Large intestine (tissue), 12 donors: ENCODE measurements around the gene PLXNA2. TPM values are rescaled to one million over a fixed set of nuclear protein-coding genes. Genes with fewer than 3 reads are reported as not detected.

ENCODE experiments used
- DNase-seq, 2 donors: peaks; one replicate each; pipeline versions ENCODE4 v3.0.0 to v3.0.0-alpha.2; 2013
- H3K27ac ChIP-seq: one replicate; pipeline ENCODE4 v1.5.1; 2013; ENCODE audit warnings: low read length
- H3K27me3 ChIP-seq: 2 replicates; pipeline ENCODE4 v1.6.1; 2013; ENCODE audit warnings: low read length; ENCODE audit not compliant: control insufficient read depth, insufficient read depth
- H3K36me3 ChIP-seq: 2 replicates; pipeline ENCODE4 v1.6.1; 2013; ENCODE audit warnings: low read length; ENCODE audit not compliant: control insufficient read depth, insufficient read depth
- H3K4me1 ChIP-seq: one replicate; pipeline ENCODE4 v1.6.1; 2013; ENCODE audit warnings: low read length; ENCODE audit not compliant: control insufficient read depth, insufficient read depth
- H3K4me3 ChIP-seq: one replicate; pipeline ENCODE4 v1.5.1; 2013; ENCODE audit warnings: low read length
- H3K9me3 ChIP-seq: one replicate; pipeline ENCODE4 v1.6.1; 2013; ENCODE audit warnings: mild to moderate bottlenecking, low read depth, low read length, moderate library complexity; ENCODE audit not compliant: control insufficient read depth
- WGBS: methylation state at CpG from one replicate; pipeline ENCODE4 v1.1.5; 2013; ENCODE audit warnings: low lambda C conversion rate; ENCODE audit not compliant: insufficient coverage; 5-methylcytosine and 5-hydroxymethylcytosine counted together
- long read RNA-seq, 11 donors: transcript quantifications; one replicate each; lab custom pipeline, GENCODE V29; 2026
- polyA plus RNA-seq: library from polyadenylated mRNA; unstranded; fragments of 120-200 nt; gene quantifications from one replicate; pipeline ENCODE4 v1.2.1, GENCODE V29; 2013

PLXNA2 gene, protein sequence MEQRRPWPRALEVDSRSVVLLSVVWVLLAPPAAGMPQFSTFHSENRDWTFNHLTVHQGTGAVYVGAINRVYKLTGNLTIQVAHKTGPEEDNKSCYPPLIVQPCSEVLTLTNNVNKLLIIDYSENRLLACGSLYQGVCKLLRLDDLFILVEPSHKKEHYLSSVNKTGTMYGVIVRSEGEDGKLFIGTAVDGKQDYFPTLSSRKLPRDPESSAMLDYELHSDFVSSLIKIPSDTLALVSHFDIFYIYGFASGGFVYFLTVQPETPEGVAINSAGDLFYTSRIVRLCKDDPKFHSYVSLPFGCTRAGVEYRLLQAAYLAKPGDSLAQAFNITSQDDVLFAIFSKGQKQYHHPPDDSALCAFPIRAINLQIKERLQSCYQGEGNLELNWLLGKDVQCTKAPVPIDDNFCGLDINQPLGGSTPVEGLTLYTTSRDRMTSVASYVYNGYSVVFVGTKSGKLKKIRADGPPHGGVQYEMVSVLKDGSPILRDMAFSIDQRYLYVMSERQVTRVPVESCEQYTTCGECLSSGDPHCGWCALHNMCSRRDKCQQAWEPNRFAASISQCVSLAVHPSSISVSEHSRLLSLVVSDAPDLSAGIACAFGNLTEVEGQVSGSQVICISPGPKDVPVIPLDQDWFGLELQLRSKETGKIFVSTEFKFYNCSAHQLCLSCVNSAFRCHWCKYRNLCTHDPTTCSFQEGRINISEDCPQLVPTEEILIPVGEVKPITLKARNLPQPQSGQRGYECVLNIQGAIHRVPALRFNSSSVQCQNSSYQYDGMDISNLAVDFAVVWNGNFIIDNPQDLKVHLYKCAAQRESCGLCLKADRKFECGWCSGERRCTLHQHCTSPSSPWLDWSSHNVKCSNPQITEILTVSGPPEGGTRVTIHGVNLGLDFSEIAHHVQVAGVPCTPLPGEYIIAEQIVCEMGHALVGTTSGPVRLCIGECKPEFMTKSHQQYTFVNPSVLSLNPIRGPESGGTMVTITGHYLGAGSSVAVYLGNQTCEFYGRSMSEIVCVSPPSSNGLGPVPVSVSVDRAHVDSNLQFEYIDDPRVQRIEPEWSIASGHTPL (N-terminal part only)
- 11.7 TPM for polyA plus RNA-seq
- long read RNA-seq, donor 1, partial matches to known transcripts, result 0 of 1 reads
- long read RNA-seq, donor 1, other reads (novel, unspliced or antisense), result 0 of 1 reads
- long read RNA-seq, donor 2, result 0 reads
- long read RNA-seq, donor 3, result 0 reads
- long read RNA-seq, donor 4, result 0 reads
- long read RNA-seq, donor 5, full-length matches to known transcripts, result 3 of 3 reads
- long read RNA-seq, donor 5, partial matches to known transcripts, result 0 of 3 reads
- long read RNA-seq, donor 5, other reads (novel, unspliced or antisense), result 0 of 3 reads
- long read RNA-seq, donor 6, full-length matches to known transcripts, result 1 of 1 reads
- long read RNA-seq, donor 6, partial matches to known transcripts, result 0 of 1 reads
- long read RNA-seq, donor 6, other reads (novel, unspliced or antisense), result 0 of 1 reads
- long read RNA-seq, donor 7, partial matches to known transcripts, result 5 of 6 reads
- long read RNA-seq, donor 7, other reads (novel, unspliced or antisense), result 0 of 6 reads
- long read RNA-seq, donor 8, result 0 reads
- long read RNA-seq, donor 9, result 0 reads
- long read RNA-seq, donor 10, partial matches to known transcripts, result 0 of 1 reads
- long read RNA-seq, donor 10, other reads (novel, unspliced or antisense), result 0 of 1 reads
- long read RNA-seq, donor 11, result 0 reads

DNA sequence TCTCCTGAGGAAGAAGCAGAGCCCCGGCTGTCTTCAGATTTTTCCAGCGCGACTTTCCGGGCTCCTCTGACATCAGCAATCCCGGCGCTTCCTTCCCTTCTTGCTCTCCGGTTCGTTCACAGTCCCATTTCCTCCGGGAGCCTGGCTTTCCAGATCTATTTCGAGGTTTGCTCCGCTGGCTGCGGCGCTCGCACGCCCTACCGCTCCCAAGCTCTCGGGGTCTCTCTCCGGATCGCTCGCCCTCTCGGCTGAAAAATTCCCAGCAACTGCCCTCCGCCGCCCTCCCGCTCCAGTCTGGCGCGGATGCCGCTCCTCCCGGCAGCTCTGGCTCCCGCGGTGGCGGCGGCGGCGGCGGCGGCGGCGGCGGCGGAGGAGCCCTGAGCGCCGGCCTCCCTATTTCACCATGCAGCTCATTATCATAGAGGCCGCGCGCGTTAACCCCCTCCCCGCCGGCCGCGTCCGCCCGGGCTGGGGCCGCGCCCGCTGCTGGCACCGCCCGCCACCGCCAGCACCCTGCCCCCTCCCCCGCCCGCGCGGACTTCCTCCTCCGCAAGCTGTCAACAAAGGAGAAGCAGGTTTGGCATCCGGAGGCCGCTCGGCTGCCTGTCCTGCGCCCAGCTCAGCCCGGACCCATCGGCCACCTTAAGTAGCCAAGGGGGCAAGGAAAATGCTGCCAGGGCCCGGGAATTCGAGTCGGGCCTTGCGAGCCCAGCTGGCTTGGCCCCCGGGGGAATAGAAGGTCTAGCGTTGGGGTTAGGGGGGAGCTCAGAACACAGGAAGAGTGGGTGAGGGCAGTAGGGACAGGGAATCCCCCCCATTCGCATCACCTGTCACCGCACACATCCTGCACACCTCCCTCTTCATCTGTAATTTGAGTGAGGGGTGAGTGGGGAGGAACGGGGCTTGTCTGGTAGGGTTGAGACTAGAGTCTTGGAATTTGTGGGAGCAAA lies at the start of gene PLXNA2:
TSS of gene PLXNA2 (minus strand) at position 418 of the 950 bp plus-strand sequence. CDS start 26,462 bp downstream, outside the sequence.
- Histone ChIP-seq H3K9me3 (no peaks in the 10 kb centered on the region), H3K27me3 (peaks cover 32% of the 10 kb centered on the region), H3K4me1 (peaks cover 29% of the 10 kb centered on the region), H3K4me3 (peak within 1 kb of the TSS; percentile 75), H3K27ac (peak within 1 kb of the TSS; percentile 62), H3K36me3 (no peaks in the 10 kb centered on the region)
- WGBS, result 33% methylated on average over 1 of the region's 78 CpGs
- DNase-seq, result peak in 1 of 2 donors; percentile 85

DNA sequence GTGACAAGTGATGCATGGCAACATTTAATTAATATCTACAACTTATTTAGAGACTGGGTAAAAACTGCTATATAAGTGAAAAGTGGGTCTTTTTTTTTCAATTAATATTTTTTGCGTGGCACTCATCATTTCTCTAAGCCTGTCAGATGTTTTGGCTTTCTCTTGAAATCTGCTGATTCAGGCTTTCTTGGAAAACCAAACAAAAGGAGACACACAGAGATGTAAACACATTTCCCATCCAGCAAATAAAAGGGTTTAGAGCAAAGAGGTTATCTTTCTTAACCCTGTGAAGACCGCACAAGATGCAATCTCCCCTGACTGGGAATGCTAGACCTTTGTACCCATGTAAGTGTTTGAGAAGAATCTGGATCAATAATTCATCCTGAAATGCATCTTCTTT lies 48.7 kb upstream of the PLXNA2 start:
- no peaks in the 10 kb centered on the region for H3K36me3 ChIP-seq
- no peak overlapping the region for H3K4me3 ChIP-seq
- H3K27ac ChIP-seq, result no peak overlapping the region
- WGBS, result no CpG with 5 or more reads among the region's 2 CpGs
- peaks cover 31% of the 10 kb centered on the region for H3K27me3 ChIP-seq
- H3K9me3 ChIP-seq, result no peaks in the 10 kb centered on the region
- no peaks in the 10 kb centered on the region for H3K4me1 ChIP-seq
- DNase-seq, result no peak

DNA sequence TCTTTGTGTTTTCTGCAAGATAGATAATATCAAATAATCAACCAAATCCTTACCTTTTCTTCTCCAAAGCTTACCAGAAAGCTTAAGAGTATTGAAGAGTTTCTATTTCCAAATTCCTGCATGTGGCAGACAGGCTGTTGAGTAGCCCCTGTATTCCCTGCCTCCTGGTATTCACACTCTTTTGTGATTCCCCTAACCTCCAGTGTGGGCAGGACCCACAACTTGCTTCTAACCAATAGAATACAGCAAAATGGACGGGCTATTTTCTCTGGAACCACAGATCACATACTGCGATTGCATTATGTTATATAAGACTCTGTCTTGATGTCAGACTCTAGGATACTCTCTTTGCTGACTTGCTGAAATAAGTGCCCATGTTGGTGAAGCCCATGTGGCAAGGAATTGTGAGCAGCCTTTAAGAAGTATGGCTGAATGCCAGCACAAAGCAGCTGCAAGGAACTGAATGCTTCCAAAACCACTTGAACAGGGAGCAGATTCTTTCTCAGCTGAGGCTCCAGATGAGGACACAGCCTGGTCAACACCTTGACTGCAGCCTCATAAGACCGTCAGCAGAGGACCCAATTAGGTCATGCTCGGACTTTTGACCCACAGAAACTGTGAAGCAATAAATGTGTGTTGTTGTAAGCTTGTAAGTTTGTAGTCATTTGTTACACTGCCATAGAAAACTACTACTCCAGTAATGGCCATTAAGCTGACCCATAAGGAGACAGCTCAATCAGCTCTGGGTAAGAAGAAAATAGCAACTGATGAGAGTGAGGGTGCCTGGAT lies 47.9 kb upstream of the PLXNA2 start:
- DNase-seq, result peak; percentile 57 to 71
- H3K36me3 ChIP-seq, result no peaks in the 10 kb centered on the region
- WGBS, result no CpG with 5 or more reads among the region's 4 CpGs
- H3K4me3 ChIP-seq, result no peak overlapping the region
- H3K9me3 ChIP-seq, result no peaks in the 10 kb centered on the region
- H3K27ac ChIP-seq, result no peak overlapping the region
- H3K27me3 ChIP-seq, result peaks cover 31% of the 10 kb centered on the region
- H3K4me1 ChIP-seq, result no peaks in the 10 kb centered on the region

DNA sequence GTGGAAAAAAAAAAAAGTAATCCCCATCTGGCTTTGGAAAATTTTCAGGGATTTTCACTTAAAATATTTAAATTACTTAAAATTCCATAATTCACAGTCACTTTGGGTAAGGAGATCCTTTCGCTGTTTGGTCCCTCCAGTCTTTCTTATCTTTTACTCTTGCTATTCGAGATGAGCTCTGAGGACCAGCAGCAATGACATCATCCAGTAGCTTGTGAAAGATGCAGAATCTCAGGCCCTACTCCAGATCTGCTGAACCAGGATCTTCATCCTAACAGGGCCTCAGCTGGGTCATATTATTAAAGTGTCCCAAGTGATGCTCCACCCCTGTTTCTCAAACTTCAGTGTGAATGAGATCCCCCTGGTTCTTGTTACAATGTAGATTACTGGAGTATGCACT lies 46.9 kb upstream of the PLXNA2 start:
- H3K27ac ChIP-seq, result no peak overlapping the region
- H3K27me3 ChIP-seq, result peaks cover 24% of the 10 kb centered on the region
- H3K4me1 ChIP-seq, result no peaks in the 10 kb centered on the region
- no peaks in the 10 kb centered on the region for H3K9me3 ChIP-seq
- no peaks in the 10 kb centered on the region for H3K36me3 ChIP-seq
- no peak overlapping the region for H3K4me3 ChIP-seq
- 90% methylated on average over 2 of the region's 2 CpGs for WGBS
- DNase-seq, result no peak

DNA sequence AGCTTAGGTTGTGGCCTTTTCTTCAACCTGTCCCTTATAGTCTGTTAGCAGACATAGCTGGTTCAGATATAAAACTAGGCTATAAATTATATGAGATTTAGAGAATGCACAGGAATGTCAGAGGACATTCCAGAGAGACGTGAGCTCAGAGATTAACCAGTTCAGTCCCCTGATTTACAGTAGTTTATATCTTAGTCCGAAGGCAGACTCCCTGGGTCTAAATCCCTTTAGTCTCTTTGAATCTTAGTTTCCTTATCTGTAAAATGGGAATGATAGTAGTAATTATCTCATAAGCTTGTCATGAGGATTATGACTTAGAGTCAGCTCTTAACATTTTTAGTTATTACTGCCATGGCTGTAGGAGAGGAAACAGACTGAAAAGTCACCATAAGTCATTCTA lies 45.5 kb upstream of the PLXNA2 start:
- Histone ChIP-seq H3K27me3 (peaks cover 18% of the 10 kb centered on the region), H3K36me3 (no peaks in the 10 kb centered on the region), H3K27ac (no peak overlapping the region), H3K4me1 (no peaks in the 10 kb centered on the region), H3K9me3 (no peaks in the 10 kb centered on the region), H3K4me3 (no peak overlapping the region)
- no peak for DNase-seq
- no CpG with 5 or more reads among the region's 2 CpGs for WGBS

DNA sequence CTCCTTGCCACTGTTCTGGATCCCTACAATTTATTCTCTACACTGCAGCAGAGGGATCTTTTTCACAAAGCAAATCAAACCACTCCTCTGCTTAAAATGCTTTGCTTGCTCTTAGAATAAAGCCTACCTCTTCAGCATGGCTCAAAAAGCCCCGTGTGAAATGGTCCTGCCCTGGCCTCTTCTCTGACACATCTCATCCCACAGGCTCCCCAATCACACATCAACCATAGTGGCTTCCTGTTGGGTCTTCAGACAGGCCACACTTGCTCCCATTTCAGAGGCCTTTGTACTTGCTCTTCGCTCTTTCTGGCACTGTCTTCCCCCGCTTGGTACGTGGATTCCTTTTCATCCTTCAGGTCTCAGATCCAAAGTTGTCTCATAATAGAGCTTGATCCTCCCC lies 44.3 kb upstream of the PLXNA2 start:
- H3K36me3 ChIP-seq, result no peaks in the 10 kb centered on the region
- no peak overlapping the region for H3K4me3 ChIP-seq
- peaks cover 11% of the 10 kb centered on the region for H3K27me3 ChIP-seq
- no peak overlapping the region for H3K27ac ChIP-seq
- WGBS, result no CpG with 5 or more reads among the region's 4 CpGs
- no peak for DNase-seq
- H3K9me3 ChIP-seq, result no peaks in the 10 kb centered on the region
- no peaks in the 10 kb centered on the region for H3K4me1 ChIP-seq

DNA sequence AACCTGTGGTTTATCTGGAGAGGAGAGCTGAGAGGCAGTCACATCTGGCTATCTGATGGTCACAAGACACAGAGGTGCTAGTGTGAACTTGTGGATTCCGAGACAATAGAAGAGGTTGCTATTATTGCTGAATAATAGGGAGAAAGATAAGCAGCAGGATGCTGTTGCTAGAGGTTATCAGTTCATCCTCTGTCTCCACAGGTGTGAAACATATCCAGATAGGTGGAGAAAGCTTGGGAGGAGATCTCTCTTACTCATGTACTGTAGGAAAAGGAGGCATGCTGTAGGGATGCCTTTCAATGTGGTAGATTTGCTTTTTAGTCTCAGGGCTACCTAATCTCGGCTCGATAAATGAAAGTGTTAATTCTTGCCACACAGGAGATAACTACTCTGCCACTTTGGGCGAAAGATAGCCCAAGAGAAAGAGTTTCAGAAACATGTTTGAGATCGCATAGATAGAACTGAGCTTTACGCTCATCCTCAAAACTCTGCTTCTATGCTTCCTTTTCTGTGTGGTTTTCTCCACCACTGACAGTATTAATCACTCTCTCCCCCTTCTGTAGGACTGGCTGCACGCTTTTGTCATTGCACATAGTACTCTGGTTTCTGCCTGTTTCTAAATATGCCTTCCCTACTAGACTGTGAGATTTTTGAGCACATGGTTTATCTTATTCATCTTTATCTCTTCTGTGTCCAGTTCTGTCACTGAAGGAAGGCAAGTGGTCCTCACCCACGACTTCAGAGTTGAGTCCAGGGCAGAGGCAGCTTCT lies 36.7 kb upstream of the PLXNA2 start:
- Histone ChIP-seq H3K36me3 (no peaks in the 10 kb centered on the region), H3K4me3 (no peak overlapping the region), H3K4me1 (no peaks in the 10 kb centered on the region), H3K27me3 (peaks cover 28% of the 10 kb centered on the region), H3K9me3 (no peaks in the 10 kb centered on the region), H3K27ac (no peak overlapping the region)
- DNase-seq, result no peak
- WGBS, result no CpG with 5 or more reads among the region's 8 CpGs
